H9 (cell line): ENCODE results near the gene OXCT2. TPM values are rescaled to one million over a fixed set of nuclear protein-coding genes. Genes with fewer than 3 reads are reported as not detected.
A peak's percentile ranks its signal among the peaks of the same experiment; 100 is the strongest.
"Not testable (repeated sequence)": the region's sequence is repeated elsewhere in the genome, so short reads cannot be mapped to it uniquely, and the experiment has no call there.

ENCODE experiments used
- DNase-seq: peaks from one replicate; pipeline ENCODE4 v3.0.0-alpha.2; 2017
- H2AFZ ChIP-seq: one replicate; pipeline ENCODE4 v1.6.1; 2013; ENCODE audit warnings: mild to moderate bottlenecking, low read length, control low read depth, moderate library complexity
- H2AK5ac ChIP-seq: 2 replicates; pipeline ENCODE4 v1.6.1; 2013; ENCODE audit warnings: low read length, control low read depth, mixed read lengths; ENCODE audit not compliant: insufficient read length
- H2BK120ac ChIP-seq: one replicate; pipeline ENCODE4 v1.6.1; 2013; ENCODE audit warnings: low read depth, mild to moderate bottlenecking, low read length, control low read depth, inconsistent platforms; ENCODE audit not compliant: poor library complexity, severe bottlenecking
- H2BK12ac ChIP-seq: 2 replicates; pipeline ENCODE4 v1.6.1; 2013; ENCODE audit warnings: low read length, control low read depth, mixed read lengths, low read depth; ENCODE audit not compliant: insufficient read length
- H2BK15ac ChIP-seq: 2 replicates; pipeline ENCODE4 v1.6.1; 2013; ENCODE audit warnings: low read depth, low read length, control low read depth
- H2BK20ac ChIP-seq: one replicate; pipeline ENCODE4 v1.6.1; 2013; ENCODE audit warnings: low read depth, mild to moderate bottlenecking, low read length, control low read depth, inconsistent platforms; ENCODE audit not compliant: poor library complexity, severe bottlenecking
- H2BK5ac ChIP-seq: 2 replicates; pipeline ENCODE4 v1.6.1; 2013; ENCODE audit warnings: low read length, control low read depth, mixed read lengths; ENCODE audit not compliant: insufficient read length
- H3K14ac ChIP-seq: 2 replicates; pipeline ENCODE4 v1.6.1; 2013; ENCODE audit warnings: low read length, control low read depth; ENCODE audit not compliant: insufficient read depth
- H3K18ac ChIP-seq: 2 replicates; pipeline ENCODE4 v1.6.1; 2013; ENCODE audit warnings: low read depth, mild to moderate bottlenecking, mixed read lengths, low read length, control low read depth; ENCODE audit not compliant: insufficient read length
- H3K23ac ChIP-seq: 2 replicates; pipeline ENCODE4 v1.6.1; 2013; ENCODE audit warnings: low read length, control low read depth, mixed read lengths, low read depth; ENCODE audit not compliant: insufficient read length
- H3K23me2 ChIP-seq: 2 replicates; pipeline ENCODE4 v1.6.1; 2013; ENCODE audit warnings: low read depth, mild to moderate bottlenecking, mixed read lengths, low read length, control low read depth; ENCODE audit not compliant: insufficient read length, poor library complexity, severe bottlenecking
- H3K27ac ChIP-seq: 2 replicates; pipeline ENCODE4 v1.5.1; 2013; ENCODE audit warnings: low read length, control low read depth, mixed read lengths, low read depth; ENCODE audit not compliant: insufficient read length
- H3K27me3 ChIP-seq: 2 replicates; pipeline ENCODE4 v1.6.1; 2013; ENCODE audit warnings: low read length, control low read depth, inconsistent platforms; ENCODE audit not compliant: insufficient read depth
- H3K4ac ChIP-seq: 2 replicates; pipeline ENCODE4 v1.6.1; 2013; ENCODE audit warnings: low read depth, mild to moderate bottlenecking, control low read depth, inconsistent platforms, low read length, moderate library complexity
- H3K4me1 ChIP-seq: 2 replicates; pipeline ENCODE4 v1.6.1; 2013; ENCODE audit warnings: low read length, control low read depth, inconsistent platforms; ENCODE audit not compliant: insufficient read depth
- H3K4me2 ChIP-seq: 2 replicates; pipeline ENCODE4 v1.6.1; 2013; ENCODE audit warnings: low read length, control low read depth, mixed read lengths; ENCODE audit not compliant: insufficient read length, insufficient read depth
- H3K56ac ChIP-seq: 2 replicates; pipeline ENCODE4 v1.6.1; 2013; ENCODE audit warnings: low read depth, mild to moderate bottlenecking, mixed read lengths, low read length, control low read depth; ENCODE audit not compliant: insufficient read length
- H3K79me1 ChIP-seq: 2 replicates; pipeline ENCODE4 v1.6.1; 2013; ENCODE audit warnings: low read depth, mild to moderate bottlenecking, moderate library complexity, low read length, control low read depth, inconsistent platforms; ENCODE audit not compliant: insufficient read depth, poor library complexity, severe bottlenecking
- H3K79me2 ChIP-seq: 2 replicates; pipeline ENCODE4 v1.6.1; 2013; ENCODE audit warnings: low read length, control low read depth, inconsistent platforms; ENCODE audit not compliant: insufficient read depth
- H3K9ac ChIP-seq: 2 replicates; pipeline ENCODE4 v1.6.1; 2013; ENCODE audit warnings: low read length, control low read depth, mixed read lengths; ENCODE audit not compliant: insufficient read length; ENCODE audit errors: extremely low read depth
- H3K9me3 ChIP-seq: one replicate; pipeline ENCODE4 v1.6.1; 2013; ENCODE audit warnings: low read depth, low read length, inconsistent platforms; ENCODE audit not compliant: control insufficient read depth
- H3T11ph ChIP-seq: one replicate; pipeline ENCODE4 v1.6.1; 2013; ENCODE audit warnings: mild to moderate bottlenecking, low read length, control low read depth, inconsistent platforms
- H4K20me1 ChIP-seq: one replicate; pipeline ENCODE4 v1.6.1; 2013; ENCODE audit not compliant: control insufficient read depth, insufficient read length, insufficient read depth
- H4K5ac ChIP-seq: 2 replicates; pipeline ENCODE4 v1.6.1; 2013; ENCODE audit warnings: low read depth, mild to moderate bottlenecking, mixed read lengths, low read length, control low read depth; ENCODE audit not compliant: insufficient read length
- H4K8ac ChIP-seq: replicated peaks from 2 replicates; pipeline ENCODE4 v1.6.1; 2013; ENCODE audit warnings: low read length, control low read depth, mixed read lengths, low read depth; ENCODE audit not compliant: insufficient read length
- H4K91ac ChIP-seq: 2 replicates; pipeline ENCODE4 v1.6.1; 2013; ENCODE audit warnings: low read depth, mild to moderate bottlenecking, moderate library complexity, mixed read lengths, low read length, control low read depth; ENCODE audit not compliant: insufficient read length
- H3K27ac Mint-ChIP-seq, 3 experiments: 2 replicates in 2 of 3; 3 replicates in 1 of 3; pipeline ENCODE4 v1.8.0; 2020 to 2021; ENCODE audit warnings: mixed read lengths in 3 of 3, mild to moderate bottlenecking in 1 of 3, moderate library complexity in 1 of 3
- H3K27me3 Mint-ChIP-seq: 2 replicates; pipeline ENCODE4 v1.8.0; 2021; ENCODE audit warnings: low read depth, mild to moderate bottlenecking, moderate library complexity, mixed read lengths
- H3K36me3 Mint-ChIP-seq, 3 experiments: 2 replicates in 2 of 3; 3 replicates in 1 of 3; pipeline ENCODE4 v1.8.0; 2020 to 2021; ENCODE audit warnings: low read depth in 3 of 3, mixed read lengths in 3 of 3; ENCODE audit not compliant: insufficient read depth in 1 of 3
- H3K4me1 Mint-ChIP-seq, 2 experiments: 2 replicates each; pipeline ENCODE4 v1.8.0; 2020; ENCODE audit warnings: mixed read lengths in 2 of 2
- H3K4me3 Mint-ChIP-seq, 2 experiments: 2 replicates in 1 of 2; 3 replicates in 1 of 2; pipeline ENCODE4 v1.8.0; 2020 to 2021; ENCODE audit warnings: mild to moderate bottlenecking in 2 of 2, mixed read lengths in 2 of 2, moderate library complexity in 1 of 2
- H3K9me3 Mint-ChIP-seq, 2 experiments: 2 replicates in 1 of 2; 3 replicates in 1 of 2; pipeline ENCODE4 v1.8.0; 2020; ENCODE audit warnings: mild to moderate bottlenecking in 2 of 2, mixed read lengths in 2 of 2, moderate library complexity in 1 of 2
- CTCF ChIP-seq: fragments of 200-600 bp; sonication (generic); conservative IDR thresholded peaks from 3 replicates; pipeline ENCODE4 v1.8.0; 2021; ENCODE audit warnings: antibody characterized with exemption, mild to moderate bottlenecking
- WGBS: extraction: QIAGEN DNeasy Blood & Tissue Kit; methylation state at CpG from one replicate; pipeline ENCODE4 v1.1.7; 2013; ENCODE audit warnings: missing lambda C conversion rate, low lambda C conversion rate, mixed read lengths; ENCODE audit not compliant: insufficient read length; ENCODE audit errors: extremely low coverage; 5-methylcytosine and 5-hydroxymethylcytosine counted together
- total RNA-seq: library from RNA; stranded (reverse); gene quantifications from 2 replicates; pipeline ENCODE4 v1.2.1, GENCODE V29; 2021

The OXCT2 gene
- total RNA-seq, 1 experiment from 2014 or later: 3.7 TPM

- Mint-ChIP-seq H3K36me3 (no peaks in the 10 kb centered on the region), H3K9me3 (peaks cover 2 to 3% of the 10 kb centered on the region in 2 experiments; a peak in 2 of 5 replicates), H3K27ac (no peak overlapping the region), H3K27me3 (peaks cover 50% of the 10 kb centered on the region), H3K4me3 (no peak overlapping the region; a peak in 1 of 5 replicates), H3K4me1 (peaks cover 7 to 11% of the 10 kb centered on the region in 2 experiments)
- H4K20me1 ChIP-seq: no peaks in the 10 kb centered on the region
- no peak overlapping the region for H3K23ac ChIP-seq
- peak; percentile 82 for DNase-seq
- H3T11ph ChIP-seq: no peak overlapping the region
- H2AFZ ChIP-seq: no peak overlapping the region
- no CpG with 5 or more reads among the region's 8 CpGs for WGBS
- no peak overlapping the region for H4K8ac ChIP-seq
- H2BK15ac ChIP-seq: no peak overlapping the region
- TF ChIP-seq CTCF: peak; percentile 84
- H3K4ac ChIP-seq: no peak overlapping the region
- H3K27ac ChIP-seq: no peak overlapping the region
- no peak overlapping the region for H2BK12ac ChIP-seq
- H4K91ac ChIP-seq: no peak overlapping the region
- no peak overlapping the region for H3K9ac ChIP-seq
- no peaks in the 10 kb centered on the region for H3K27me3 ChIP-seq
- no peak overlapping the region for H3K18ac ChIP-seq
- H2BK20ac ChIP-seq: no peak overlapping the region
- no peak overlapping the region for H2BK120ac ChIP-seq
- H2BK5ac ChIP-seq: no peak overlapping the region
- no peaks in the 10 kb centered on the region for H3K79me1 ChIP-seq
- H3K14ac ChIP-seq: no peak overlapping the region
- H3K79me2 ChIP-seq: no peaks in the 10 kb centered on the region
- H3K23me2 ChIP-seq: no peaks in the 10 kb centered on the region
- no peak overlapping the region for H3K4me2 ChIP-seq
- H2AK5ac ChIP-seq: no peak overlapping the region
- H3K56ac ChIP-seq: no peak overlapping the region
- H4K5ac ChIP-seq: no peak overlapping the region
- no peaks in the 10 kb centered on the region for H3K9me3 ChIP-seq
- no peaks in the 10 kb centered on the region; the same call in 1 of the 2 replicates for H3K4me1 ChIP-seq
Observed at GRCh38 chr1:39799770-39800470, 28.8 kb upstream of the OXCT2 start.

- H3K79me1 ChIP-seq, H3K23ac ChIP-seq, H3K56ac ChIP-seq, H4K8ac ChIP-seq, H3K4me3 Mint-ChIP-seq, H3K14ac ChIP-seq, H3K27me3 ChIP-seq, H3K27ac ChIP-seq, H2BK5ac ChIP-seq, H3K4ac ChIP-seq, H2BK12ac ChIP-seq, H3K9me3 Mint-ChIP-seq, H2BK15ac ChIP-seq, H3K18ac ChIP-seq, H3K27ac Mint-ChIP-seq, H2BK20ac ChIP-seq, H3K4me2 ChIP-seq, H2AFZ ChIP-seq, H2BK120ac ChIP-seq, H3K36me3 Mint-ChIP-seq, H2AK5ac ChIP-seq, H3K9ac ChIP-seq, H4K91ac ChIP-seq, H3K79me2 ChIP-seq, H3T11ph ChIP-seq, H4K20me1 ChIP-seq, H3K9me3 ChIP-seq, H3K23me2 ChIP-seq, H4K5ac ChIP-seq, H3K4me1 ChIP-seq: not testable (repeated sequence)
- Mint-ChIP-seq H3K4me1 (peaks cover 7 to 11% of the 10 kb centered on the region in 2 experiments), H3K27me3 (peaks cover 54% of the 10 kb centered on the region)
- WGBS: no CpG with 5 or more reads among the region's 26 CpGs
- DNase-seq: peak; percentile 77
Observed at GRCh38 chr1:39798859-39799769, 28.0 kb upstream of the OXCT2 start.
